Retinal pigment epithelial cell (primary cell): ENCODE data around the gene TMEM156.

Source experiments
- DNase-seq: peaks from one replicate; pipeline ENCODE4 v3.0.0-alpha.2; 2010; ENCODE audit warnings: low read depth
- H3K4me3 ChIP-seq: 2 replicates; pipeline ENCODE4 v1.5.1; 2011; ENCODE audit warnings: mild to moderate bottlenecking, low read length, control low read depth, moderate library complexity
- TF ChIP-seq, protein P1 (sequence below): conservative IDR thresholded peaks from 2 replicates; pipeline ENCODE4 v1.5.1; 2011; ENCODE audit warnings: low read depth, low read length, control low read depth, inconsistent platforms

TMEM156 gene

DNA sequence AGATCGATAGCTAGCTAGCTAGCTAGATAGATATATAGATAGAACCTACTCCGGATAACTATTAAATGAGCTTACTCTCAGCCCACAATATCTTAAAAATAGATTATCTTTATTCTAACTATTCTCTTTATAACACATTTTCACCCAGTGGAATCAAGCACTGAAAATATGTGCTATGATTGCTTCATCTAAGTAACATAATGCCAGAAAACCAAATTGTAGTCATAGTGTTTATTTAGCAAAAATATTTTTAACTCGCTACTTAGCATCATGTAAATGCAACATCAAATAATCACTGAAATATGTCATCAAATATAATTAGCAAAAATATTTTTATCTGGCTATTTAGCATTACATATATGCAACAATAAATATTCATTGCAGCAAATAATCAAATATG lies 1.5 kb downstream of the TMEM156 start:
- H3K4me3 ChIP-seq, result no peak overlapping the region
- TF ChIP-seq, protein P1, sequence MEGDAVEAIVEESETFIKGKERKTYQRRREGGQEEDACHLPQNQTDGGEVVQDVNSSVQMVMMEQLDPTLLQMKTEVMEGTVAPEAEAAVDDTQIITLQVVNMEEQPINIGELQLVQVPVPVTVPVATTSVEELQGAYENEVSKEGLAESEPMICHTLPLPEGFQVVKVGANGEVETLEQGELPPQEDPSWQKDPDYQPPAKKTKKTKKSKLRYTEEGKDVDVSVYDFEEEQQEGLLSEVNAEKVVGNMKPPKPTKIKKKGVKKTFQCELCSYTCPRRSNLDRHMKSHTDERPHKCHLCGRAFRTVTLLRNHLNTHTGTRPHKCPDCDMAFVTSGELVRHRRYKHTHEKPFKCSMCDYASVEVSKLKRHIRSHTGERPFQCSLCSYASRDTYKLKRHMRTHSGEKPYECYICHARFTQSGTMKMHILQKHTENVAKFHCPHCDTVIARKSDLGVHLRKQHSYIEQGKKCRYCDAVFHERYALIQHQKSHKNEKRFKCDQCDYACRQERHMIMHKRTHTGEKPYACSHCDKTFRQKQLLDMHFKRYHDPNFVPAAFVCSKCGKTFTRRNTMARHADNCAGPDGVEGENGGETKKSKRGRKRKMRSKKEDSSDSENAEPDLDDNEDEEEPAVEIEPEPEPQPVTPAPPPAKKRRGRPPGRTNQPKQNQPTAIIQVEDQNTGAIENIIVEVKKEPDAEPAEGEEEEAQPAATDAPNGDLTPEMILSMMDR, result no peak
- DNase-seq, result no peak

DNA sequence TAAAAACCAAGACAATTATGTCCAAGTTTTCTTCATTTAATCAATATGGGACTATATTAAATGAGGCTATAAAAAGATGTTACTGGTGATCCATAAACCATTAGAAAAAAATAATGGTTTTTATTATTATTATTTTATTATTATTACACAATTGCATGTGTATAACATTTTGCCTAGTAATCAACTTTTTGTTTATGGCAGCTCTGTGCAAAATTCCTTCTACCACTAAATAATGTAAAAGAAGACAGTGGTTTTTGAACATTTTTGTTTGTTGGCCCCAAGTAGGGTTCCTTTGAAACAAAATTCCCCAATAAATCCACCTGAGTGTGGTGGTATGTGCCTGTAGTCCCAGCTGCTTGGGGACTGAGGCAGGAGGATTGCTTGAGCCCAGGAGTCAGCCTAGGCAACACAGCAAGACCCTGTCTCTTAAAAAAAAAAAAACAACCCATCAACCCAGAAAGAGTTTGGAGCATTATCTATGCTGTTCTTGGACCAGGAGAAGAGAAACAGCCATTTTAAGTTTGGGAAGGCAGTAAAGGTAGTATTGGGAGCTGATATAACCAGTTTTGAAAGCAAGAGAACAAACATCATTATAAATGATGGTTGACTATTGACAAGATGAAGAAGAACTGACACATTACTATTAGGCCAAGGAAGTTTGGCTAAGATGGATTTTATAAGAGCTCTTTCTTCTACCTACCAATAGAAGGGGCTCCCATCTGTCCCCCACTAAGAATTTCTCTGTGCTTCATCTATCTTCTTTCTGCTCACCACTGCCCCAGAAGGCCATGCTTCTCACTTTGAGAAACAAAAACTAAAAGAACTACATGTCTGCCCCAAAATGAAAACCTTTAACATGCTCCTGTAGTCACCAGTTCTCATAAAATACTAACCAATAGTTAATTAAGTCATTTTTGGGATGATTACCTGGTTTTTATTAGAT lies 2.2 kb downstream of the TMEM156 start:
- no peak overlapping the region for H3K4me3 ChIP-seq
- TF ChIP-seq, protein P1, result no peak
- no peak for DNase-seq

DNA sequence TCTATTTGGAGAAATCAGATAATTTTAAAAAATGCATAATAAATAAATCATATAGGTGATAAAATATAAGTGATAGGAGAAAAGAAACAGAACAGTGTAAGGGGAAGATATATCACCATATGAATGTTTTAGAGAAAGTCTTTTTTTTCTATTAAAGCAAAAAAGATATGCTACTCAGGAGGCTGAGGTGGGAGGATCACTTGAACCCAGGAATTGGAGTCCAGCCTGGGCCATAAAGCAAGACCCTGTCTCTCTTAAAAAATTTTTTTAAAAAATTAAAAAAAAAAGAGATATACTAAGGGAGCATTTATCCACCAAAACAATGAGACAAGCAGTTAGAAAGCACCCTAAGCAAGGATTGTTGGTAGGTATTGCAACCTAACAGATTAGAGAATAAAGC lies 6.1 kb downstream of the TMEM156 start:
- DNase-seq, result no peak
- TF ChIP-seq, protein P1, result no peak
- no peak overlapping the region for H3K4me3 ChIP-seq

DNA sequence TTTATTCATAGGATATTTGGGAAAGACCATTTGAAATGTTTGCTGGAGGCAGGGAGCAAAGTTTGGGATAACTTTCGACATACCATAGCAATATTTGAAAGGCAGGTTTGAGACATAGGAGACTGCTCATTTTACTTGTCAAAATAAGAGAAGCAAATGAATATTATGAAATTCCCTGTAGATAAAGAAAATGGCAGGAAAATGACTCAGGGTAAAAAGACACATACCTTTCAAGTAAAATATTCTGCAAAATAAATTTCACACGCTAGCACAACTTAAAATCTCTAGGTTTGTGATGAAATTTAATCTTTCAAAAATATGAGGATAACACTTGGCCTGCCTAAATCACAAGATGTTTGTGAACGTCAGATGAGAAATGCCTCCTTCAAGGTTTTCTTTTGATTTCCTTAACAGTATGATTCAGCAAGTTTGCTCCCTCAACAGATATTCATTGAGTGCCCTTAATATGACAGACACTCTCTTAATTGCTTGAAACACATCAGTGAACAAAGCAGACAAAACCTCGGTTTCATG lies 6.6 kb downstream of the TMEM156 start:
- H3K4me3 ChIP-seq, result no peak overlapping the region
- TF ChIP-seq, protein P1, result no peak
- no peak for DNase-seq

DNA sequence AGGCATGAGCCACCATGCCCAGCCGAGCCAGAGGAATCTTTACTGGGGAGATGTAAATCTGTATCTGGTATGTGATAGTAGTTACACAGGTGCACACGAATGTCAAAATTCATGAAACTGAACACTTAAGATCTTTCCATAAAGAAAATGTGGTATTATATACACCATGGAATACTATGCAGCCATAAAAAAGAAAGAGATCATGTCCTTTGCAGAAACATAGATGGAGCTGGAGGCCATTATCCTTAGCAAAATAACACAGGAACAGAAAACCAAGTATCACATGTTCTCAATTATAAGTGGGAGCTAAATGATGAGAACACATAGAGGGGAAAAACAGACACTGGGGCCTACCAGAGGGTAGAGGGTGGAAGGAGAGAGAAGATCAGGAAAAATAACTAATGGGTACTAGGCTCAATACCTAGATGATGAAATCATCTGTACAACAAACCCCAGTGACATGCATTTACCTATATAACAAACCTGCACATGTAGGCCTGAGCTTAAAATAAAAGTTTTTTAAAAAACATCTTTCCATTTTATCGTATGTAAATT lies 7.8 kb downstream of the TMEM156 start:
- H3K4me3 ChIP-seq, result no peak overlapping the region
- DNase-seq, result no peak
- TF ChIP-seq, protein P1, result no peak

DNA sequence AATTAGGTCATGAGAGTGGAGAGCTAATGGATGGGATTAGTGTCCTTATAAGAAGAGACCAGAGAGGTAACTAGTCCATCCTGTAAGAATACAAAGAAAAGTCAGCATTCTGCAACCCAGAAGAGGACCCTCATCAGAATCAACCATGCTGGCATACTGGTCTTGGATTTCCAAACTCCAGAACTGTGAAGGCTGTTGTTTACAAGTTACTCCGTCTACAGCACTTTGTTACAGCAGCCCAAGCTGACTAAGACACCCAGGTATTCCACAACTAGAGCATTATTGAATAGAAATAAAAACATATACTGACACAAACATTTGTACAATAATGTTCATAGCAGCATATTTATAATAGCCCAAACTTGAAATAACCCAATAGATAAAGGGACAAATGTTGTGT lies 9.2 kb downstream of the TMEM156 start:
- TF ChIP-seq, protein P1, result no peak
- DNase-seq, result no peak
- no peak overlapping the region for H3K4me3 ChIP-seq
